22Rv1 (cell line): ENCODE measurements around the gene FRK.

Experiments used
- CTCF ChIP-seq: fragments of 450-650 bp; IDR thresholded peaks from 2 replicates; pipeline ENCODE4 v1.5.1; 2017; ENCODE audit warnings: mild to moderate bottlenecking
- ZFX ChIP-seq: fragments of 450-650 bp; IDR thresholded peaks from 2 replicates; pipeline ENCODE4 v1.6.1; 2017; ENCODE audit warnings: antibody characterized with exemption, borderline replicate concordance

DNA sequence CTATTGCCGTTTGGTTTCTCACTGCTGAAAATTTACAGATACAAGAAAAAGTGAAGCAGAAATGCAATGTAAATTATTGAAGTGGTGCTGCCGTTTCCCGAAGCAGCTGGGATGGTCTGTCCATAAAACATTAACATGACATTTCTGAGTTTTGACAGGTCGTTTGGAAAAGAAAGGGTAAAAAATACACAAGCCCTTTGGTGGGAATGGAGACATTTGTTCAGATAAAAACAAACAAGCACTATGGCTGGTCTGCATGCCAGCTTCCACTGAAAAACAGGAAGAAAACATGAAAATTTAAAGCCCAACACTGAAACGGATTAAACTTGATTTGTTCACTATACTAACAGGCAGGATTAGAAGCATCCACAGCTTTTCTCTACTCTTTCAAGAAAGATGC, 155.2 kb downstream of the FRK start:
- TF ChIP-seq CTCF (no peak), ZFX (no peak)
